CD4-positive, alpha-beta memory T cell (primary cell): Measurements from ENCODE around the gene RCOR1. TPM values are rescaled to one million over a fixed set of nuclear protein-coding genes. Genes with fewer than 3 reads are reported as not detected.
"Not testable (repeated sequence)": the region's sequence is repeated elsewhere in the genome, so short reads cannot be mapped to it uniquely, and the experiment has no call there.

Experiments used
- CTCF ChIA-PET: fragments of 350-600 bp; sonication (Branson Sonifier 250); formaldehyde crosslinking; loops from one replicate; lab custom pipeline; 2021; ENCODE audit warnings: inconsistent platforms; ENCODE audit not compliant: partially characterized antibody; lab: Charles Lee
- POLR2A ChIA-PET: fragments of 350-600 bp; sonication (Branson Sonifier 250); formaldehyde crosslinking; loops from one replicate; lab custom pipeline; 2021; ENCODE audit not compliant: partially characterized antibody; lab: Charles Lee
- DNase-seq, 5 donors: peaks; one replicate each; pipeline versions ENCODE4 v3.0.0 to v3.0.0-alpha.2; 2020 to 2022; ENCODE audit warnings: mixed read lengths in 1 of 5
- H3K27ac ChIP-seq: one replicate; pipeline ENCODE4 v1.7.0; 2013; ENCODE audit warnings: low read depth, low read length
- H3K27me3 ChIP-seq: 2 replicates; pipeline ENCODE4 v1.7.0; 2013; ENCODE audit warnings: mild to moderate bottlenecking, low read length, moderate library complexity; ENCODE audit not compliant: insufficient read depth
- H3K36me3 ChIP-seq: 2 replicates; pipeline ENCODE4 v1.7.0; 2013; ENCODE audit warnings: mild to moderate bottlenecking, low read length, moderate library complexity; ENCODE audit not compliant: insufficient read depth
- H3K4me1 ChIP-seq: 2 replicates; pipeline ENCODE4 v1.7.0; 2013; ENCODE audit warnings: mild to moderate bottlenecking, low read length, moderate library complexity; ENCODE audit not compliant: insufficient read depth
- H3K4me3 ChIP-seq, 2 donors: one replicate each; pipeline ENCODE4 v1.7.0; 2013; ENCODE audit warnings: low read length in 2 of 2, mild to moderate bottlenecking in 1 of 2
- H3K9me3 ChIP-seq, 2 donors: one replicate each; pipeline ENCODE4 v1.7.0; 2013; ENCODE audit warnings: low read length in 2 of 2, control low read depth in 1 of 2; ENCODE audit not compliant: control insufficient read depth in 1 of 2
- H3K27ac Mint-ChIP-seq, 7 donors: one replicate each; pipeline ENCODE4 v1.8.0; 2020 to 2021; ENCODE audit warnings: mixed read lengths in 7 of 7, mild to moderate bottlenecking in 6 of 7, inconsistent platforms in 3 of 7, moderate library complexity in 3 of 7
- H3K27me3 Mint-ChIP-seq, 2 donors: one replicate each; pipeline ENCODE4 v1.8.0; 2020 to 2021; ENCODE audit warnings: mixed read lengths in 2 of 2
- H3K36me3 Mint-ChIP-seq, 2 donors: one replicate each; pipeline ENCODE4 v1.8.0; 2020 to 2021; ENCODE audit warnings: mixed read lengths in 2 of 2, inconsistent platforms in 1 of 2, mild to moderate bottlenecking in 1 of 2
- H3K4me1 Mint-ChIP-seq, 4 donors: one replicate each; pipeline ENCODE4 v1.8.0; 2020 to 2021; ENCODE audit warnings: mixed read lengths in 4 of 4, mild to moderate bottlenecking in 1 of 4
- H3K4me3 Mint-ChIP-seq, 8 donors: one replicate each; pipeline ENCODE4 v1.8.0; 2020 to 2021; ENCODE audit warnings: mixed read lengths in 8 of 8, mild to moderate bottlenecking in 7 of 8, moderate library complexity in 6 of 8, inconsistent platforms in 3 of 8
- H3K9me3 Mint-ChIP-seq, 8 donors: one replicate each; pipeline ENCODE4 v1.8.0; 2020 to 2021; ENCODE audit warnings: mixed read lengths in 8 of 8, mild to moderate bottlenecking in 5 of 8, inconsistent platforms in 3 of 8, moderate library complexity in 1 of 8
- intact Hi-C: fragments of 100-400 bp; cut with micrococcal nuclease; formaldehyde crosslinking; loops from one replicate; pipeline ENCODE4 v1.15.1; 2023
- polyA plus RNA-seq, 2 donors: library from polyadenylated mRNA; unstranded; fragments of 300-500 nt; fragmentation: Illumina TruSeq; gene quantifications; one replicate each; pipeline ENCODE4 v1.2.3, GENCODE V29; 2021
- total RNA-seq, 2 experiments: library from RNA; stranded (reverse); gene quantifications; one replicate each; pipeline ENCODE4 v1.2.3, GENCODE V29; 2021

The RCOR1 gene
- total and polyA plus RNA-seq, 4 experiments from 2014 or later, result 0.09 to 21.5 (median 10.2) TPM

DNA sequence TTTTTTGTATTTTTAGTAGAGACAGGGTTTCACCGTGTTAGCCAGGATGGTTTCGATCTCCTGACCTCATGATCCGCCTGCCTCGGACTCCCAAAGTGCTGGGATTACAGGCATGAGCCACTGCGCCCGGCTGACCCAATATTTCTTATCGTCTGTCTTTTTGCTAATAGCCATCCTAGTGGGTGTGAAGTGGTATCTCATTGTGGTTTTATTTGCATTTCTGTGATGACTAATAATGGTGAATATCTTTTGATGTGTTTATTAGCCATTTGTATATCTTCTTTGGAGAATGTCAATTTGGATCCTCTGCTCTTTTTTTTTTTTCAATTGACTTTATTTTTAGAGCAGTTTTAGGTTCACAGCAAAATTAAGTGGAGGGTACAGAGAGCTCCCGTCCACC, 19.3 kb upstream of the RCOR1 start:
- H3K9me3 ChIP-seq, H3K27ac ChIP-seq, H3K4me3 ChIP-seq, POLR2A ChIA-PET, H3K36me3 Mint-ChIP-seq, H3K27ac Mint-ChIP-seq, H3K36me3 ChIP-seq, H3K27me3 ChIP-seq, intact Hi-C loops, H3K4me3 Mint-ChIP-seq, H3K27me3 Mint-ChIP-seq, H3K9me3 Mint-ChIP-seq, DNase-seq, H3K4me1 ChIP-seq: not testable (repeated sequence)
- CTCF ChIA-PET, result interaction anchor here (1.7 kb wide), 1 partner anchor 13 kb away, joined by 3 read pairs; no protein-coding TSS in a partner anchor
- H3K4me1 Mint-ChIP-seq, result peaks cover 1 to 12% (median 8%) of the 10 kb centered on the region in 4 donors

GRCh38 chr14:102573591-102574046, 18.8 kb upstream of the RCOR1 start:
- Histone ChIP-seq H3K4me3 (no peak overlapping the region), H3K27me3 (no peaks in the 10 kb centered on the region), H3K9me3 (no peaks in the 10 kb centered on the region), H3K27ac (no peak overlapping the region), H3K4me1 (peaks cover 2% of the 10 kb centered on the region), H3K36me3 (no peaks in the 10 kb centered on the region)
- H3K27me3 Mint-ChIP-seq, result peaks cover 0 to 3% of the 10 kb centered on the region in 2 donors
- peak overlapping the region in 2 of 8 donors; percentile 36 for H3K4me3 Mint-ChIP-seq
- H3K36me3 Mint-ChIP-seq, result no peaks in the 10 kb centered on the region
- CTCF ChIA-PET, result interaction anchor here (1.7 kb wide), 1 partner anchor 12 kb away, joined by 3 read pairs; no protein-coding TSS in a partner anchor
- POLR2A ChIA-PET, result no interaction called here
- H3K9me3 Mint-ChIP-seq, result peaks cover 0 to 2% (median 0%) of the 10 kb centered on the region in 8 donors
- peak overlapping the region in 1 of 7 donors; percentile 37 for H3K27ac Mint-ChIP-seq
- intact Hi-C loops, result no loop called here
- H3K4me1 Mint-ChIP-seq, result peaks cover 0 to 8% (median 4%) of the 10 kb centered on the region in 4 donors
- no peak for DNase-seq

DNA sequence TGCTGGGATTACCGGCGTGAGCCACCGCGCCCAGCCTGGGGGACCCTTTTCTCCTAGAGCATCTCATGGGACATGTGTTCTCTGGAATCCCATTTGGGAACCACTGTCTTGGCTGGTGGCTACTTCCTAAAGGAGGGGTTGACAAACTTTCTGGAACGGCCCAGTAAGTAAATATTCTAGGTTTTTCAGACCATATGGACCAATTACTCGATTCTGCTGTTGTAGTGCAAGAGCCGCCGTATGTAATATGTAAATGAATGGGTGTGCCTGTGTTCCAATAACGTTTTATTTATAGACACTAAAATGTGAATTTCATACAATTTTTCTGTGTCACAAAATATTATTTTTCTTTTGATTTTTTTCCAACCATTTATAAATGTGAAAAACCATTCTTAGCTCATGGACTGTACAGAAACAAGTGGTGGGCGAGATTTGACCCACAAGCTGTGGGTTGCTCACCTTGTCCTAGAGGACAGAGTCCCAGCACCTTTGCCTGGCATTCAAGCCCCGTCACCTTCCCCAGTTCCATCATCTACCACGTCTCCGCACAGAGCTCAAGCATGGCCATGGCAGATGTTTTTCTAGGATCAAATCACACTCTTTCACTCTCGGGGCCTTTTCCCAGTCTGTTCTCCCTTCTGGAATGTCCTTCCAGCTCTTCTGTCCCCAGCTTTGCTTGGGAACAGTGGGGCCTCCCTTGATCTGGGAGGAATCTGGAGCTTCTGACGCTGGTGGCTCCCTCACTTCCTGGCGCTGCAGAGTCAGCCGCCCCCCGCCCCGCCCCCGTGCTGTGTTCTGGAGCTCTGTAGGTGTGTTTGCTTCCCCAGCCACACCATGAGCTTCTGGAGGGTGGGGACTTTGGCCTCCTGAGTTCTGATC, 17.9 kb upstream of the RCOR1 start:
- no peak for DNase-seq
- no peaks in the 10 kb centered on the region for H3K27me3 ChIP-seq
- intact Hi-C loops, result no loop called here
- no peak overlapping the region for H3K27ac Mint-ChIP-seq
- ChIA-PET CTCF (interaction anchor here (1.7 kb wide), 1 partner anchor 11 kb away, joined by 3 read pairs; no protein-coding TSS in a partner anchor), POLR2A (interaction anchor here (0.8 kb wide), 1 partner anchor 17 kb away, joined by 3 read pairs; no protein-coding TSS in a partner anchor)
- H3K4me1 ChIP-seq, result no peaks in the 10 kb centered on the region
- H3K4me3 ChIP-seq, result no peak overlapping the region
- no peaks in the 10 kb centered on the region for H3K36me3 Mint-ChIP-seq
- H3K27ac ChIP-seq, result no peak overlapping the region
- H3K9me3 Mint-ChIP-seq, result peaks cover 0 to 2% (median 0%) of the 10 kb centered on the region in 8 donors
- peaks cover 0 to 3% of the 10 kb centered on the region in 2 donors for H3K27me3 Mint-ChIP-seq
- peaks cover 0 to 6% (median 1%) of the 10 kb centered on the region in 4 donors for H3K4me1 Mint-ChIP-seq
- no peaks in the 10 kb centered on the region for H3K9me3 ChIP-seq
- H3K4me3 Mint-ChIP-seq, result no peak overlapping the region
- H3K36me3 ChIP-seq, result no peaks in the 10 kb centered on the region

DNA sequence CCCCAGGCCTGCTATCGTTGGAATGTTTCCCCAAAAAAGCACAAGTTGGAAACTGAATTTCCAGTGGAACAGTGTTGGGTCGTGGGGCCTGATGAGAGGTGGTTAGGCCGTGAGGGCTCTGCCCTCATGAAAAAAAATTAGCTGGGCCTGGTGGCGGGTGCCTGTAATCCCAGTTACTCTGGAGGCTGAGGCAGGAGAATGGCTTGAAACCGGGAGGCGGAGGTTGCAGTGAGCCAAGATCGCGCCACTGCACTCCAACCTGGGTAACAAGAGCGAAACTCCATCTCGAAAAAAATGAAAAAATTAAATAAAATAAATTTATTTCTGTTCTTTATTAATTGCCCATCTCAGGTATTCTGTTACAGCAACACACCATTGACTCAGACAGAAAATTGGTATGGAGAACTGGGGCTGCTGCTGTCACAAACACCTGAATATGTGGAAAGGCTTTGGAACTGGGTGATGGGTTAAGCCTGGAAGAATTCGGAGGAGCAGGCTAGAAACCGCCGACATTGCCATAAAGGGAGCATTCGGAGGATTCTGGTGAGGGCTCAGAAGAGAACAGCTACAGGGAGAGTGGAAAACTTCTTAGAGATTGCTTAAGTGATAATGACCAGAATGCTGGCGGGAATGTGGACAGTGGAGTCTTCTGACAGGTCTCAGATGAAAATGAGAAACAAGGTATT, 17.1 kb upstream of the RCOR1 start:
- H3K4me3 Mint-ChIP-seq, result no peak overlapping the region
- Histone ChIP-seq H3K36me3 (no peaks in the 10 kb centered on the region), H3K4me1 (no peaks in the 10 kb centered on the region), H3K9me3 (no peaks in the 10 kb centered on the region), H3K27ac (no peak overlapping the region), H3K4me3 (no peak overlapping the region), H3K27me3 (no peaks in the 10 kb centered on the region)
- H3K27ac Mint-ChIP-seq, result no peak overlapping the region
- ChIA-PET POLR2A (interaction anchor here (0.8 kb wide), 1 partner anchor 16 kb away, joined by 3 read pairs; no protein-coding TSS in a partner anchor), CTCF (no interaction called here)
- H3K36me3 Mint-ChIP-seq, result no peaks in the 10 kb centered on the region
- no peak for DNase-seq
- intact Hi-C loops, result no loop called here
- H3K27me3 Mint-ChIP-seq, result peaks cover 0 to 3% of the 10 kb centered on the region in 2 donors
- peaks cover 0 to 2% (median 0%) of the 10 kb centered on the region in 8 donors for H3K9me3 Mint-ChIP-seq
- H3K4me1 Mint-ChIP-seq, result peaks cover 0 to 6% (median 1%) of the 10 kb centered on the region in 4 donors

- H3K27ac ChIP-seq, DNase-seq, H3K4me3 Mint-ChIP-seq, H3K4me1 ChIP-seq, H3K4me3 ChIP-seq, H3K9me3 ChIP-seq, H3K27me3 ChIP-seq, H3K27me3 Mint-ChIP-seq, H3K9me3 Mint-ChIP-seq, H3K36me3 ChIP-seq, H3K27ac Mint-ChIP-seq, intact Hi-C loops, H3K36me3 Mint-ChIP-seq, H3K4me1 Mint-ChIP-seq, CTCF ChIA-PET, POLR2A ChIA-PET: not testable (repeated sequence)
Measured at GRCh38 chr14:102575846-102576428, 16.5 kb upstream of the RCOR1 start.

DNA sequence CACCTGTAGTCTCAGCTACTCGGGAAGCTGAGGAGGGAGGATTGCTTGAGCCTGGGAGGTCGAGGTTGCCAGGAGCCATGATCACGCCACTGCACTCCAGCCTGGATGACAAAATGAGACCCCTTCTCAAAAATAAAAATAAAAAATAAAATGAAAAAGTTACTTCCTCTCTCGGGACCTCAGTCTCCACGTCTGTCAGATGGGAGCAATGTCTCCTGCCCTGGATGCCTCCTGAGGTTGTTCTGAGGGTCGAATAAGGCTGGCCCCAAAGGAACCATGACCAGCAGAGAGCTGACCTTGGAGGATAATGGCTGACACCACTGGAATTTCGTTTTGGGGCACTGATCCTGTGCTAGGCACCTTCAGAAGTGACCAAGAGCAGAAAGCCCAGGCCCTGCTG, 13.6 kb upstream of the RCOR1 start:
- no peak overlapping the region for H3K4me3 ChIP-seq
- no peaks in the 10 kb centered on the region for H3K36me3 ChIP-seq
- no peaks in the 10 kb centered on the region for H3K4me1 ChIP-seq
- H3K27me3 Mint-ChIP-seq, result peaks cover 0 to 5% of the 10 kb centered on the region in 2 donors
- no peaks in the 10 kb centered on the region for H3K36me3 Mint-ChIP-seq
- no peak for DNase-seq
- ChIA-PET CTCF (interaction anchor here (0.6 kb wide), 1 partner anchor 16 kb away, joined by 3 read pairs; no protein-coding TSS in a partner anchor), POLR2A (no interaction called here)
- peaks cover 0 to 2% (median 0%) of the 10 kb centered on the region in 8 donors for H3K9me3 Mint-ChIP-seq
- H3K27ac Mint-ChIP-seq, result no peak overlapping the region
- no peaks in the 10 kb centered on the region for H3K9me3 ChIP-seq
- no peak overlapping the region for H3K4me3 Mint-ChIP-seq
- H3K4me1 Mint-ChIP-seq, result no peaks in the 10 kb centered on the region
- no peak overlapping the region for H3K27ac ChIP-seq
- H3K27me3 ChIP-seq, result no peaks in the 10 kb centered on the region
- intact Hi-C loops, result no loop called here
